HG03342 (cell line): Measurements from ENCODE around the gene CEMIP.

Experiments used
- ATAC-seq: cut with Tn5 transposase; IDR thresholded peaks from one replicate; pipeline ENCODE4 v1.9.1; 2021; ENCODE audit warnings: mild to moderate bottlenecking, moderate library complexity; ENCODE audit not compliant: unreplicated experiment

Gene CEMIP

GRCh38 chr15:80880086-80880485 lies 100.9 kb downstream of the CEMIP start:
- no peak for ATAC-seq

GRCh38 chr15:80883641-80884040 lies 104.5 kb downstream of the CEMIP start:
- no peak for ATAC-seq

DNA sequence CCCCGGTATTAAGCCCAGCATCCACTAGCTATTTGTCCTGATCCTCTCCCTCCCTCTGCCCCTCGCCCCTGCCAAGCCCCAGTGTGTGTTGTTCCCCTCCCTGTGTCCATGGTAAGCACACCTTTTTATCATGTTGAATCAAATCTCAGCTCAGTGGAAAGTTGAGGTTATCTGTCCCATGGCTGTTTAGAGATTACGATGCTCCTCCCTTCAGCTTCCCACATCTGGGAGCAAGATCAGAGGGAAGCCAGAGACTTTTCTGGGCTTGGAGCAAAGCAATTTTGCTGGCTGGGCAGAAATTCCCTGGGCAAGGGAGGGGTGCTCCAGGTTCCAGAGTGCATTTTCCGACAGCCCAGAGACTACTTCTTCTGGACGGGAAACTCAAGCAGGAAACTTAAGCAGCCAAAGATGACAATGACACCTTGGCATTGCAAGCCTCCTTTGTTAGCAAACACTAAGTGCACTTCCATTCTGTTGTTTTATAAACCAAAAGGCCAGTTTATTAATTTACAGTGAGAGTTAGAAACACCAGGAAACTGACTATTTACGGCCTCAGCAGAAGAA lies 105.9 kb downstream of the CEMIP start:
- no peak for ATAC-seq

DNA sequence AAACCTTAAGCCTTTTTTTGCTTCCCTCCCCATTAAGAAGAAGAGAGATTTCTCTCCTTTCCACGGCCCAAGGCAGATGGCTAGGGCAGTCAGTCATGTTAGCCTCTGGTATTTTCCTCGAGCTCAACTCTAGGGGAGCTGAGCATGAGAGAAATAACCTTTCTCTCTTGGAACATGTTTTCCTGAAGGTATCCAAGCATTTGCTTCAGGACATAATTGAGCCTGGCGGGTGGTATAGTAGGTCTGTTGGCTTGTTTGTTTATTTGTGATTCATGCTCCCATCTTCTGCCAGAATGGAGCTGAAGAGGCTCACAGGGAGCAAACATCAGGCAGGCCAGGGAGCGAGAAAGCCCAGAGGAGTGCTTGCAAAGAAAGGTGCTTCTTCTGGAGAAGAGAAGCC lies 108.0 kb downstream of the CEMIP start:
- ATAC-seq: no peak

DNA sequence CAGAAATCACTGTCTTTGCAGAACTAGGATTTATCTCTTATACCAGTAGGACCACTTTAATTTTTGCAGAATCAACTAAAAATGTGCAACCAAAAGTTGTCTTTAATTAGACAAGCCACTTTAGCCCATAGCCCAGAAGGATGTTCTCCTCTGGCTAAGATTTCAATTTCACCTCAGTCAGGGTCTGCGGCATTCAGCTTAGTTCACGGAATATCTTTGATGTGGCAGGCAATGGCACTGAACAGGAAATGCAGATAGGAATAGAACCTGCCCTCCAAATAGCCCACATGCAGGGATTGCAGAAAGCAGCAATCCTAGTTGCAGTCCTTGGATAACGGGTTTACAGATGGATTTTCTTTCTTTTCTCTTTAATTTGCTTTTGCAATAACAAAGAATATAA lies 109.7 kb downstream of the CEMIP start:
- no peak for ATAC-seq

DNA sequence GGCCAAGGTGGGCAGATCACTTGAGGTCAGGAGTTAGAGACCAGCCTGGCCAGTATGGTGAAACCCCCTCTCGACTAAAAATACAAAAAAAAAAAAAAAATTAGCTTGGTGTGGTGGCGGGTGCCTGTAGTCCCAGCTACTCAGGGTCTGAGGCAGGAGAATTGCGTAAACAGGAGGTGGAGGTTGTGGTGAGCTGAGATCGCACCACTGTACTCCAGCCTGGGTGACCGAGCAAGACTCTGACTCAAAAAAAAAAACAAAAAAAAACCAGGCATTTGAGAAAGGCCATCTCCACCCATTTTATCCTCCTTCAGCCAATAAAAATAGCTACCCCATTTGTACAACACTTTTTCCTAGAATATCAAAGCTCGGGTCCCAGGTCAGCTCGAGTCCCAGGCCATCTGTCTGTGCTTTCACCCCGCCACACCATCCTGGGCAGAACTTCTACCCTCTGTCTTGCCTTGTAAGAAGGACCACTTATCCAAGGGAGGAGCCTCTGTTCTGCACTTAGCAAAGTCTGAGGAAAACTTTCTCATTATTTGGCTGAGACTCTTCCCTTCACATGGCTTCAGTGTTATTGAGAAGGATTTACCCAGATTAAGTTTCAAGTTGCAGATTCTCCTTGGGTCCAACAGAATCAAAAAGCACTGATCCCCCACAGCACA lies 111.3 kb downstream of the CEMIP start:
- no peak for ATAC-seq

DNA sequence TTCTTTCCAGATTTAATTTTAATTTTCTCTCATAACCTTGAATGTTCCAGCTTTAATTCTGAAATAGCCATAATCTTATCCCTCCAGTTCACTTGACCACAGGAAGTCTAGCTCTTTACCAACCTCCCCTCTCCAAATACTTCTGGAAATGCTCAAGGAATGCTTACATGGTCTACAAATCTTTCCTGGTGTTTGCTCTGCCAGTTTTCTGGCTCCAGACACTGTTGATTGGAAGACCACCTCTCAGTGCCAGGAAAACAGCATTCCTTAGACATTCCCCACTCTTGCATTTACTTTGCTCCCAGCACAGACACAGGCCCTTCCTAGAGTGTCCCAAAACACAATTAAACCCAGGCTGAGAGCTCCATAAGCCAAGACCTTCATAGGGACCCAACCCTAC lies 111.8 kb downstream of the CEMIP start:
- no peak for ATAC-seq

- ATAC-seq: no peak
Observed at GRCh38 chr15:80892414-80892813, 113.2 kb downstream of the CEMIP start.

GRCh38 chr15:80893777-80894176 lies 114.6 kb downstream of the CEMIP start:
- no peak for ATAC-seq

DNA sequence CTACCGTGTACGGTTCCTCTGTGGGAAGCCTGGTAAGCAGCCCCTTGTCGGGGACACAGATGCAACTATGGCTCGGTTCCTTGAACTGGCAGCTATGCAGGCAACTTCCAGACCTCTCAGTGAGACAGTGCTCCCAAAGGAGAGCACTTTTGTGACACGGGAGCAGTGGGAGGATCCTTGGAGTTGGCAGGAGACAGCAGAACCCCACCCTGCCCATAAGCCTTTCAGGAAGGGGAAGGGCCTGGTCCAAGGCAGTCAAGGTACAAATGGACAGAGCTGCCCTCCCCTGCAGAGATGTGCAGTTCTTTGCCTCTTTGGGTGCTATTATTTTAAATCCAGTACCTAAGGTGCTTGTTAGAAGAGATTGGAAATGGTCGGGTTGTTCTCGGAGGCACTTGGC lies 115.9 kb downstream of the CEMIP start:
- no peak for ATAC-seq

DNA sequence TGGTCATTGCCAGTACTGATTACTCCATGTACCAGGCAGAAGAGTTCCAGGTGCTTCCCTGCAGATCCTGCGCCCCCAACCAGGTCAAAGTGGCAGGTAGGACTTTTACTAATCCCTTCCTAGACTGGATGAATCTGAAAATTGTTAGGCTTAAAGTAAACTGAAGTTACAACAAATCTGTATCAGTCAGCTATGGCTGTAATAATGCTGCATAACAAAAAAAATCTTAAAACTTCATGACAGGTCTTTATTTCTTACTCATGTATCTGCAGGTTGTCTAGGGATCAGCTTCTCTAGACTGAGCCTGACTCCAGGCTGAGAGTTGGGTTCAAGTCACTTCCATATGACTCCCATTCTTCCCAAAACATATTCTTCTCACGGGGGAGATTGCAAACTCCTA lies 116.8 kb downstream of the CEMIP start:
- no peak for ATAC-seq

- ATAC-seq: no peak
Observed at GRCh38 chr15:80898040-80898439, 118.9 kb downstream of the CEMIP start.

GRCh38 chr15:80902298-80902801 lies 123.2 kb downstream of the CEMIP start:
- ATAC-seq: no peak

GRCh38 chr15:80904998-80905397 lies 125.8 kb downstream of the CEMIP start:
- no peak for ATAC-seq

- no peak for ATAC-seq
Observed at GRCh38 chr15:80906159-80906766, 127.1 kb downstream of the CEMIP start.

DNA sequence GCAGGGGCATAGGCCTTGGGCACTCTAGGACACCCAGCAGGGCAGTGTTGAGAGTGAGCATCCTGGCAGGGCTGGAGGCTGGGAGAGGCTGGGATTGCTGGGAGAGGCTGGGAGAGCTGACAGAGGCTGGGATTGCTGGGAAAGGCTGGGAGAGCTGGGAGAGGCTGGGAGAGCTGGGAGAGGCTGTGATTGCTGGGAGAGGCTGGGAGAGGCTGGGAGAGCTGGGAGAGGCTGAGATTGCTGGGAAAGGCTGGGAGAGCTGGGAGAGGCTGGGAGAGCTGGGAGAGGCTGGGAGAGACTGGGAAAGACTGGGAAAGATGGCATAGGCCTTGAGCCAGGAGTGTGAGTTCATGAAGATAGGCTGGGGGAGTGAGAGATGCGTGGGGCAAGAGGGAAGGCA lies 132.7 kb downstream of the CEMIP start:
- ATAC-seq: no peak

- no peak for ATAC-seq
Observed at GRCh38 chr15:80912673-80913072, 133.5 kb downstream of the CEMIP start.

GRCh38 chr15:80913541-80913940 lies 134.4 kb downstream of the CEMIP start:
- no peak for ATAC-seq

DNA sequence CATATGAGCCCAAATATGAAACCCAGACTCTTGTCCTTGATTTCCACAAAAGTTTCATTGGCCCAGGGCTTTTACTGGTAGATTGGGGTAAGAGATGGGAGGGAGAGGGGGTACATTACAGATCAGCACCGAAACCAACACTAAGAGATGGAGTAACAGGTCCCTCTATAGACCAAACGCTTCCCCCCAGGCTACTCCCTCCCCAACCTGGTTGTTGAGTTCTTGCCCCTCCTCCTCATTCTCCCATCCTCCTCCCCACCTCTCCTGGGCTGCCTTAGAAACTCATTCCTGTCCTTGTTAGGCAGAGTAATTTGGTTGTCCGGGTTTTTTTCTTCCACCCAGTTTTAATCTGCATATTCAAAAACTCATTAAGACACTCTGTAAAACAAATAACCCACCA lies 136.3 kb downstream of the CEMIP start:
- ATAC-seq: no peak

- no peak for ATAC-seq
Observed at GRCh38 chr15:80916056-80916455, 136.9 kb downstream of the CEMIP start.

- no peak for ATAC-seq
Observed at GRCh38 chr15:80918196-80918783, 139.1 kb downstream of the CEMIP start.

- ATAC-seq: no peak
Observed at GRCh38 chr15:80920271-80920699, 141.1 kb downstream of the CEMIP start.
